Measurements from ENCODE around the gene F3.

F3 gene

GRCh38 chr1:94527447-94528031 lies 14.0 kb downstream of the F3 start:
- Histone ChIP-seq H3K9ac (ENCODE audit: low read depth, low read length) (no peak overlapping the region), H3K9me3 (ENCODE audit: control insufficient read depth, insufficient read depth, low read length) (no peaks in the 10 kb centered on the region), H3K4me1 (ENCODE audit: control insufficient read depth, insufficient read depth, low read length) (peaks cover 15% of the 10 kb centered on the region), H3K36me3 (ENCODE audit: control insufficient read depth, insufficient read depth, low read length) (peaks cover 22% of the 10 kb centered on the region), H3K4me3 (ENCODE audit: low read depth, low read length) (no peak overlapping the region), H3K27ac (ENCODE audit: low read depth, low read length) (peak overlapping the region; percentile 39), H3K27me3 (ENCODE audit: control insufficient read depth, insufficient read depth, low read length) (no peaks in the 10 kb centered on the region)

- Histone ChIP-seq H3K4me3 (ENCODE audit: low read depth, low read length) (no peak overlapping the region), H3K9ac (ENCODE audit: low read depth, low read length) (no peak overlapping the region), H3K4me1 (ENCODE audit: control insufficient read depth, insufficient read depth, low read length) (peaks cover 15% of the 10 kb centered on the region), H3K27ac (ENCODE audit: low read depth, low read length) (no peak overlapping the region), H3K36me3 (ENCODE audit: control insufficient read depth, insufficient read depth, low read length) (peaks cover 12% of the 10 kb centered on the region), H3K9me3 (ENCODE audit: control insufficient read depth, insufficient read depth, low read length) (no peaks in the 10 kb centered on the region), H3K27me3 (ENCODE audit: control insufficient read depth, insufficient read depth, low read length) (no peaks in the 10 kb centered on the region)
These were observed 15.2 kb downstream of the F3 start for GRCh38 chr1:94526152-94526980.

GRCh38 chr1:94524531-94524930 lies 17.0 kb downstream of the F3 start:
- Histone ChIP-seq H3K4me3 (ENCODE audit: low read depth, low read length) (no peak overlapping the region), H3K27me3 (ENCODE audit: control insufficient read depth, insufficient read depth, low read length) (no peaks in the 10 kb centered on the region), H3K27ac (ENCODE audit: low read depth, low read length) (no peak overlapping the region), H3K9me3 (ENCODE audit: control insufficient read depth, insufficient read depth, low read length) (no peaks in the 10 kb centered on the region), H3K36me3 (ENCODE audit: control insufficient read depth, insufficient read depth, low read length) (no peaks in the 10 kb centered on the region), H3K4me1 (ENCODE audit: control insufficient read depth, insufficient read depth, low read length) (peaks cover 15% of the 10 kb centered on the region), H3K9ac (ENCODE audit: low read depth, low read length) (no peak overlapping the region)

GRCh38 chr1:94522304-94522703 lies 19.3 kb downstream of the F3 start:
- H3K36me3 ChIP-seq (ENCODE audit: control insufficient read depth, insufficient read depth, low read length): no peaks in the 10 kb centered on the region
- peaks cover under 1% of the 10 kb centered on the region; the same call in 1 of the 2 replicates for H3K4me1 ChIP-seq (ENCODE audit: control insufficient read depth, insufficient read depth, low read length)
- H3K9me3 ChIP-seq (ENCODE audit: control insufficient read depth, insufficient read depth, low read length): no peaks in the 10 kb centered on the region
- H3K27ac ChIP-seq (ENCODE audit: low read depth, low read length): no peak overlapping the region
- H3K4me3 ChIP-seq (ENCODE audit: low read depth, low read length): no peak overlapping the region
- H3K27me3 ChIP-seq (ENCODE audit: control insufficient read depth, insufficient read depth, low read length): no peaks in the 10 kb centered on the region
- no peak overlapping the region for H3K9ac ChIP-seq (ENCODE audit: low read depth, low read length)

- H3K4me3 ChIP-seq (ENCODE audit: low read depth, low read length): no peak overlapping the region
- no peaks in the 10 kb centered on the region for H3K27me3 ChIP-seq (ENCODE audit: control insufficient read depth, insufficient read depth, low read length)
- no peak overlapping the region for H3K9ac ChIP-seq (ENCODE audit: low read depth, low read length)
- no peaks in the 10 kb centered on the region for H3K4me1 ChIP-seq (ENCODE audit: control insufficient read depth, insufficient read depth, low read length)
- H3K36me3 ChIP-seq (ENCODE audit: control insufficient read depth, insufficient read depth, low read length): no peaks in the 10 kb centered on the region
- no peaks in the 10 kb centered on the region for H3K9me3 ChIP-seq (ENCODE audit: control insufficient read depth, insufficient read depth, low read length)
- no peak overlapping the region for H3K27ac ChIP-seq (ENCODE audit: low read depth, low read length)
These were observed 22.2 kb downstream of the F3 start for GRCh38 chr1:94519351-94519750.

- H3K9me3 ChIP-seq (ENCODE audit: control insufficient read depth, insufficient read depth, low read length): no peaks in the 10 kb centered on the region
- H3K4me3 ChIP-seq (ENCODE audit: low read depth, low read length): no peak overlapping the region
- H3K4me1 ChIP-seq (ENCODE audit: control insufficient read depth, insufficient read depth, low read length): no peaks in the 10 kb centered on the region
- H3K27ac ChIP-seq (ENCODE audit: low read depth, low read length): no peak overlapping the region
- no peaks in the 10 kb centered on the region for H3K36me3 ChIP-seq (ENCODE audit: control insufficient read depth, insufficient read depth, low read length)
- no peak overlapping the region for H3K9ac ChIP-seq (ENCODE audit: low read depth, low read length)
- H3K27me3 ChIP-seq (ENCODE audit: control insufficient read depth, insufficient read depth, low read length): no peaks in the 10 kb centered on the region
These were observed 26.1 kb downstream of the F3 start for GRCh38 chr1:94515296-94515947.

- H3K27ac ChIP-seq (ENCODE audit: low read depth, low read length): no peak overlapping the region
- no peaks in the 10 kb centered on the region for H3K4me1 ChIP-seq (ENCODE audit: control insufficient read depth, insufficient read depth, low read length)
- H3K9ac ChIP-seq (ENCODE audit: low read depth, low read length): no peak overlapping the region
These were observed 27.3 kb downstream of the F3 start for GRCh38 chr1:94514095-94514727.

GRCh38 chr1:94512816-94513215 lies 28.7 kb downstream of the F3 start:
- Histone ChIP-seq H3K27ac (ENCODE audit: low read depth, low read length) (no peak overlapping the region), H3K36me3 (ENCODE audit: control insufficient read depth, insufficient read depth, low read length) (no peaks in the 10 kb centered on the region), H3K4me3 (ENCODE audit: low read depth, low read length) (no peak overlapping the region), H3K9me3 (ENCODE audit: control insufficient read depth, insufficient read depth, low read length) (no peaks in the 10 kb centered on the region), H3K27me3 (ENCODE audit: control insufficient read depth, insufficient read depth, low read length) (no peaks in the 10 kb centered on the region), H3K9ac (ENCODE audit: low read depth, low read length) (no peak overlapping the region), H3K4me1 (ENCODE audit: control insufficient read depth, insufficient read depth, low read length) (no peaks in the 10 kb centered on the region)

More at GRCh38 chr1:94514095-94514727, 27.3 kb downstream of the F3 start:
- no peak overlapping the region for H3K4me3 ChIP-seq (ENCODE audit: low read depth, low read length)
- H3K36me3 ChIP-seq (ENCODE audit: control insufficient read depth, insufficient read depth, low read length): no peaks in the 10 kb centered on the region
- no peaks in the 10 kb centered on the region for H3K9me3 ChIP-seq (ENCODE audit: control insufficient read depth, insufficient read depth, low read length)
- H3K27me3 ChIP-seq (ENCODE audit: control insufficient read depth, insufficient read depth, low read length): no peaks in the 10 kb centered on the region

GRCh38 chr1:94504601-94505000 lies 37.0 kb downstream of the F3 start:
- Histone ChIP-seq H3K36me3 (ENCODE audit: control insufficient read depth, insufficient read depth, low read length) (peaks cover 18% of the 10 kb centered on the region), H3K9me3 (ENCODE audit: control insufficient read depth, insufficient read depth, low read length) (no peaks in the 10 kb centered on the region), H3K4me3 (ENCODE audit: low read depth, low read length) (no peak overlapping the region), H3K4me1 (ENCODE audit: control insufficient read depth, insufficient read depth, low read length) (no peaks in the 10 kb centered on the region), H3K27me3 (ENCODE audit: control insufficient read depth, insufficient read depth, low read length) (no peaks in the 10 kb centered on the region), H3K27ac (ENCODE audit: low read depth, low read length) (no peak overlapping the region), H3K9ac (ENCODE audit: low read depth, low read length) (no peak overlapping the region)

- no peak overlapping the region for H3K9ac ChIP-seq (ENCODE audit: low read depth, low read length)
- H3K27ac ChIP-seq (ENCODE audit: low read depth, low read length): no peak overlapping the region
- no peaks in the 10 kb centered on the region for H3K4me1 ChIP-seq (ENCODE audit: control insufficient read depth, insufficient read depth, low read length)
- no peaks in the 10 kb centered on the region for H3K27me3 ChIP-seq (ENCODE audit: control insufficient read depth, insufficient read depth, low read length)
- H3K4me3 ChIP-seq (ENCODE audit: low read depth, low read length): no peak overlapping the region
- H3K36me3 ChIP-seq (ENCODE audit: control insufficient read depth, insufficient read depth, low read length): peaks cover 31% of the 10 kb centered on the region
- H3K9me3 ChIP-seq (ENCODE audit: control insufficient read depth, insufficient read depth, low read length): no peaks in the 10 kb centered on the region
These were observed 38.4 kb downstream of the F3 start for GRCh38 chr1:94503153-94503552.

GRCh38 chr1:94501935-94502334 lies 39.6 kb downstream of the F3 start:
- Histone ChIP-seq H3K4me3 (ENCODE audit: low read depth, low read length) (no peak overlapping the region), H3K36me3 (ENCODE audit: control insufficient read depth, insufficient read depth, low read length) (peaks cover 31% of the 10 kb centered on the region), H3K27me3 (ENCODE audit: control insufficient read depth, insufficient read depth, low read length) (no peaks in the 10 kb centered on the region), H3K4me1 (ENCODE audit: control insufficient read depth, insufficient read depth, low read length) (no peaks in the 10 kb centered on the region), H3K27ac (ENCODE audit: low read depth, low read length) (no peak overlapping the region), H3K9me3 (ENCODE audit: control insufficient read depth, insufficient read depth, low read length) (no peaks in the 10 kb centered on the region), H3K9ac (ENCODE audit: low read depth, low read length) (no peak overlapping the region)
